ENCODE data around the gene SDK1.
"Not testable (repeated sequence)": the region's sequence is repeated elsewhere in the genome, so short reads cannot be mapped to it uniquely, and the experiment has no call there.

The SDK1 gene

GRCh38 chr7:4210821-4211220 lies 909.8 kb downstream of the SDK1 start:
- no peak for DNase-seq (ENCODE audit: low read depth)
- no peak overlapping the region for H3K4me3 ChIP-seq (ENCODE audit: low read length)
- no peak for TF ChIP-seq CTCF (conservative IDR thresholded peaks at IDR 0.05; ENCODE audit: low read length)

GRCh38 chr7:4211261-4211660 lies 910.2 kb downstream of the SDK1 start:
- DNase-seq (ENCODE audit: low read depth): no peak
- no peak for TF ChIP-seq CTCF (conservative IDR thresholded peaks at IDR 0.05; ENCODE audit: low read length)
- H3K4me3 ChIP-seq (ENCODE audit: low read length): no peak overlapping the region

GRCh38 chr7:4212376-4212775 lies 911.3 kb downstream of the SDK1 start:
- no peak overlapping the region for H3K4me3 ChIP-seq (ENCODE audit: low read length)
- no peak for DNase-seq (ENCODE audit: low read depth)
- TF ChIP-seq CTCF (conservative IDR thresholded peaks at IDR 0.05; ENCODE audit: low read length): no peak

- no peak for DNase-seq (ENCODE audit: low read depth)
- TF ChIP-seq CTCF (conservative IDR thresholded peaks at IDR 0.05; ENCODE audit: low read length): no peak
Observed at GRCh38 chr7:4214291-4215155, 913.5 kb downstream of the SDK1 start.

GRCh38 chr7:4215176-4215720 lies 914.2 kb downstream of the SDK1 start:
- DNase-seq (ENCODE audit: low read depth): no peak
- no peak for TF ChIP-seq CTCF (conservative IDR thresholded peaks at IDR 0.05; ENCODE audit: low read length)
- H3K4me3 ChIP-seq (ENCODE audit: low read length): no peak overlapping the region

More at GRCh38 chr7:4214291-4215155, 913.5 kb downstream of the SDK1 start:
- no peak overlapping the region for H3K4me3 ChIP-seq (ENCODE audit: low read length)

- DNase-seq (ENCODE audit: low read depth): no peak
- no peak overlapping the region for H3K4me3 ChIP-seq (ENCODE audit: low read length)
- no peak for TF ChIP-seq CTCF (conservative IDR thresholded peaks at IDR 0.05; ENCODE audit: low read length)
Observed at GRCh38 chr7:4216016-4216415, 915.0 kb downstream of the SDK1 start.

- not testable (repeated sequence) for DNase-seq (ENCODE audit: low read depth)
Observed at GRCh38 chr7:4217126-4217660, 916.1 kb downstream of the SDK1 start.

More at GRCh38 chr7:4217126-4217660, 916.1 kb downstream of the SDK1 start:
- not testable (repeated sequence) for H3K4me3 ChIP-seq (ENCODE audit: low read length)

Data from AG10803 (cell line).